Measurements from ENCODE around the gene CCL7.

The CCL7 gene

GRCh38 chr17:34299956-34300577 lies 30.0 kb downstream of the CCL7 start:
- Mint-ChIP-seq H3K36me3 (no peaks in the 10 kb centered on the region), H3K4me3 (no peak overlapping the region), H3K9me3 (no peaks in the 10 kb centered on the region), H3K27me3 (peaks cover 26% of the 10 kb centered on the region), H3K4me1 (no peaks in the 10 kb centered on the region), H3K27ac (no peak overlapping the region)

- Mint-ChIP-seq H3K27me3 (peaks cover 26% of the 10 kb centered on the region), H3K4me1 (no peaks in the 10 kb centered on the region), H3K9me3 (no peaks in the 10 kb centered on the region), H3K27ac (no peak overlapping the region), H3K36me3 (no peaks in the 10 kb centered on the region), H3K4me3 (no peak overlapping the region)
Measured at GRCh38 chr17:34300652-34301370, 30.8 kb downstream of the CCL7 start.

- H3K27ac Mint-ChIP-seq = no peak overlapping the region
- no peaks in the 10 kb centered on the region for H3K4me1 Mint-ChIP-seq
- H3K27me3 Mint-ChIP-seq = peaks cover 26% of the 10 kb centered on the region
- no peaks in the 10 kb centered on the region for H3K9me3 Mint-ChIP-seq
- H3K36me3 Mint-ChIP-seq = no peaks in the 10 kb centered on the region
- no peak overlapping the region for H3K4me3 Mint-ChIP-seq
Measured at GRCh38 chr17:34301986-34302385, 32.0 kb downstream of the CCL7 start.

- Mint-ChIP-seq H3K27ac (no peak overlapping the region), H3K4me1 (no peaks in the 10 kb centered on the region)
Measured at GRCh38 chr17:34302636-34303035, 32.6 kb downstream of the CCL7 start.

GRCh38 chr17:34303606-34304005 lies 33.6 kb downstream of the CCL7 start:
- H3K4me1 Mint-ChIP-seq = no peaks in the 10 kb centered on the region
- peaks cover 22% of the 10 kb centered on the region for H3K27me3 Mint-ChIP-seq

More at GRCh38 chr17:34302636-34303035, 32.6 kb downstream of the CCL7 start:
- Mint-ChIP-seq H3K4me3 (no peak overlapping the region), H3K9me3 (no peaks in the 10 kb centered on the region), H3K27me3 (peaks cover 26% of the 10 kb centered on the region), H3K36me3 (no peaks in the 10 kb centered on the region)

GRCh38 chr17:34305061-34305460 lies 35.0 kb downstream of the CCL7 start:
- Mint-ChIP-seq H3K27ac (no peak overlapping the region), H3K4me3 (no peak overlapping the region), H3K27me3 (peaks cover 13% of the 10 kb centered on the region), H3K4me1 (no peaks in the 10 kb centered on the region), H3K9me3 (no peaks in the 10 kb centered on the region), H3K36me3 (no peaks in the 10 kb centered on the region)

More at GRCh38 chr17:34303606-34304005, 33.6 kb downstream of the CCL7 start:
- Mint-ChIP-seq H3K4me3 (no peak overlapping the region), H3K9me3 (no peaks in the 10 kb centered on the region), H3K27ac (no peak overlapping the region), H3K36me3 (no peaks in the 10 kb centered on the region)

DNA sequence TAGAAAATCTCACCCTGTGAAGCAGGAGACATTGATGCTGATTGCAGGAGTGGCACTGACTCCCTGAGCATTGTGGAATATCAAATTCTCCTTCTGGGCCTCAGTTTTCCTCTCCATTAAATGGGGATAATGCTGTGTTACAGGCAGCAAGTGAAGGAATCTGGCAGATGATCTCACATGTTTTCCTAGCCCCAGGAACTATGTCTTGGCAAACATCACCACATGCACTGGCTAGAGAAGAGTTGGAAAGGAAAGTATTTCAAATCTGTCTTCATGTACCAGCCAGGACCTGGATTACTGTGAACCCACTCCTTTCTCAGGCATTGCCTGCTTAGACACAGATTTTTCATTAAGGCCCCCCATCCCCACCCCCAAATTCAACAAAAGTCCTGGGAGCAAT lies 35.6 kb downstream of the CCL7 start:
- H3K36me3 Mint-ChIP-seq = no peaks in the 10 kb centered on the region
- no peak overlapping the region for H3K27ac Mint-ChIP-seq
- peaks cover 11% of the 10 kb centered on the region for H3K27me3 Mint-ChIP-seq
- H3K4me1 Mint-ChIP-seq = no peaks in the 10 kb centered on the region
- no peaks in the 10 kb centered on the region for H3K9me3 Mint-ChIP-seq
- no peak overlapping the region for H3K4me3 Mint-ChIP-seq

DNA sequence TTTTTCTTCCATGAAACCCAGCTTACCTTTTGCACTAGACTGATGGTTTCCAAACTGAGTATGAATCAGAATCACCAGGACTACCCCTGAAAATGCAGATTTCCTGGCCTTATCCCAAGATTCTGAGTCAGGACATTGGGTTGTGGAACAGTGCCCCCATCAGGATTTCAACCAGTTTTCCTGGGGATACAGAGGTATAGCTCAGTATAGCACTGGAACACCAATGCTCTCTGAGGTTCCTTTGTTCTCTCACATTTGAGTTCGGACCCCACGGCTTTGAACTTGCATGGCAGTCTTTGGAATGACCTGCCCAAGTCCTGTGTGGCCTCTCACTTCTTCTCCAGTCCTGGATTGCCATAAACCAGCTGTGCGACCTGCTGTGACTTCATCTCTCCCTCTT lies 36.4 kb downstream of the CCL7 start:
- Mint-ChIP-seq H3K27ac (no peak overlapping the region), H3K36me3 (no peaks in the 10 kb centered on the region), H3K4me1 (no peaks in the 10 kb centered on the region)

DNA sequence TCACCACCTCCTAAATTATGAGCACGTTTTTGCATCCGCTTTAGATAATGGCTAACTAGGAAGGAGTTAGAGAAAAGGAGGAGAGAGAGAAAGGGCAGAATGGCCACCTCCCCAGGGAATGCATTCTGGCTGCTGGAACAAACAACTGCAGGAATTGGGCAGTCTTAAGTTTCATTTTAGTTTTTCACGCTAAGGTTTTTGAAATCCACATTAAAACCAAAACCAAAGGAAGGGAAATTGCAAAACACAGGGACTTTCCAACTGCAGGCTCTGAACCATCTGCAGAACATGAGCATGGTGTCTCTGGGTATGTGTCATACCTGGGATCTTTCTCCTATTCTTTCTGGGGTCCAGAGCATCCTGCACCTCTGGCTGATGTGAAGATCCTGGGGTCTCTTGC lies 37.1 kb downstream of the CCL7 start:
- peaks cover 4% of the 10 kb centered on the region for H3K27me3 Mint-ChIP-seq
- no peaks in the 10 kb centered on the region for H3K4me1 Mint-ChIP-seq
- H3K4me3 Mint-ChIP-seq = no peak overlapping the region
- no peak overlapping the region for H3K27ac Mint-ChIP-seq
- H3K36me3 Mint-ChIP-seq = no peaks in the 10 kb centered on the region
- H3K9me3 Mint-ChIP-seq = no peaks in the 10 kb centered on the region

More for the DNA sequence above, 36.4 kb downstream of the CCL7 start:
- H3K4me3 Mint-ChIP-seq = no peak overlapping the region
- H3K27me3 Mint-ChIP-seq = peaks cover 5% of the 10 kb centered on the region
- no peaks in the 10 kb centered on the region for H3K9me3 Mint-ChIP-seq

GRCh38 chr17:34308371-34308770 lies 38.4 kb downstream of the CCL7 start:
- Mint-ChIP-seq H3K27ac (no peak overlapping the region), H3K9me3 (no peaks in the 10 kb centered on the region), H3K4me1 (no peaks in the 10 kb centered on the region), H3K27me3 (peaks cover 4% of the 10 kb centered on the region), H3K36me3 (no peaks in the 10 kb centered on the region), H3K4me3 (no peak overlapping the region)

DNA sequence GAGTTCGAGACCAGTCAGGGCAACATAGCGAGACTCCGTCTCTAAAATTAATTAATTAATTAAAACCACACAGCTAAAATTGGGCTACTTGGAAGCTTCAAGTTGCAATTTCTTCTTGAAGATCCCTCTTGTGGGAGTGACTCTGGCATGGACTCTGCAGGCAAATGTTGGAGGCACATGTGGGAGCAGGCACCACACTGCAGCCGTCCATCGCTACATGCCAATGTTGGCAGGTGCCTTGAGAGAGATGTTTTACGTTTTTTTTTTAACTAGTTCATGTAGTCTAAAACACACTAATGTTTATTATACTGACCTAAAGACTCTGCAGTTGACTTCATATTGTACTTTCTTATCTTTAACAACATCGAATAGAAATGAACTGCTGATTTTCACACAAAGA lies 41.3 kb downstream of the CCL7 start:
- Mint-ChIP-seq H3K36me3 (no peaks in the 10 kb centered on the region), H3K27me3 (peaks cover 6% of the 10 kb centered on the region), H3K4me1 (no peaks in the 10 kb centered on the region), H3K4me3 (no peak overlapping the region), H3K27ac (no peak overlapping the region), H3K9me3 (no peaks in the 10 kb centered on the region)

DNA sequence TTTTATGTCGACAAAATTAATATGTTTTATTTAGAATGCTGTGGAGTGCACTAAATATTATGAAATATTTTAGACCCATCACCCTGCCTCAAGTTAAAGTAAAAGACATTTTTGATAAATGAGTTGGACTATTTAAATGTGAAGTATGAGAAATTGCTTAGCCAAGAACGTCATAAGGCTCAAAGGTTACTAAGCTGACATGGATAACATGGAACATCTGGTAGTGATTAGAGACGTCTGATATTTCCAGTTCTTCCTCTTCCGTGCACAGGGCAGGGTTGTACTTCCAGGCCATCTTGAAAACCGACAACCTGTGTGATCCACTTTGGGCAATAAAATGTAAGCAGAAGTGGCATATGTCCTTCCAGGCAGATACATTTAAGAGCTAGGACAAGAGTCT lies 42.1 kb downstream of the CCL7 start:
- Mint-ChIP-seq H3K27me3 (peaks cover 6% of the 10 kb centered on the region), H3K9me3 (no peaks in the 10 kb centered on the region), H3K27ac (no peak overlapping the region), H3K36me3 (no peaks in the 10 kb centered on the region), H3K4me1 (no peaks in the 10 kb centered on the region), H3K4me3 (no peak overlapping the region)

GRCh38 chr17:34313164-34313563 lies 43.1 kb downstream of the CCL7 start:
- Mint-ChIP-seq H3K4me3 (no peak overlapping the region), H3K27me3 (peaks cover 6% of the 10 kb centered on the region), H3K36me3 (no peaks in the 10 kb centered on the region), H3K9me3 (no peaks in the 10 kb centered on the region), H3K27ac (no peak overlapping the region), H3K4me1 (no peaks in the 10 kb centered on the region)

DNA sequence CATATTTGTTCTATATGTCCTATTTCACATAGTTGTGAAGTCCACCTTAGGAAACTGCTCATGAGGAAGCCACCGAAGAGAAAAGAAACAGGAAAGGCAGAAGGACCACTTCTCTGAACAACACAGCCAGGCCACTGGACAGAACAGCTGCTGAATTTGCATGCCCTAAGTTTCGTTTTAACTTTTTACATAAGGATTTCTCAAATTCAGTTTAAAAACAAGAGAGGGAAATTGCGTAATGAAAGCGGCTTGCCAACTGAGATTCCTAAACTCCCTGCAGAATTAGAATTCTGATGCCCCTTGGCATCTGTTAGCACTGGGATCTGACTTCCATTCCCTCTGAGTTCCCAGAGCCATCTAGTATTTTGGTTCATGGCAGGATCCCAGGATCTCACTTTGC lies 44.3 kb downstream of the CCL7 start:
- no peaks in the 10 kb centered on the region for H3K4me1 Mint-ChIP-seq
- H3K4me3 Mint-ChIP-seq = no peak overlapping the region
- H3K36me3 Mint-ChIP-seq = no peaks in the 10 kb centered on the region
- no peaks in the 10 kb centered on the region for H3K9me3 Mint-ChIP-seq
- H3K27me3 Mint-ChIP-seq = peaks cover 6% of the 10 kb centered on the region
- no peak overlapping the region for H3K27ac Mint-ChIP-seq

DNA sequence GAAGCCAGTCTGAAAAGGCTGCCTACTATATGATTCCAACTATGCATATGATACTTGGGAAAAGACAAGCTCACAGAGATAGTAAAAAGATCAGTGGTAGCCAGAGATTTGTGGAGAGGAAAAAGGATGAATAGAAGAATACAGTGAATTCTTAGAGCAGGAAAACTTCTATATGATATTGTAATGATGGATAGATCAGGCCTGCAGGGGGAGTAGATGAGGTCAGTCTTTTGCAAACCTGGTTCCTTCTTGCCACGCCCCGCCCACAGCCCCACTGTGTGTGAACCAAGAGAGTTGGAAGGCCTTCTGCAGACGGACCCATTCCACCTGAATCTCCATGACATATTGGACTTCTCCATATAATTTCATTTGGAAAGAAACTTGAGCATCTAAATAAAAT lies 48.5 kb downstream of the CCL7 start:
- H3K4me1 Mint-ChIP-seq = no peaks in the 10 kb centered on the region
- peaks cover 6% of the 10 kb centered on the region for H3K27me3 Mint-ChIP-seq
- no peaks in the 10 kb centered on the region for H3K36me3 Mint-ChIP-seq
- H3K9me3 Mint-ChIP-seq = no peaks in the 10 kb centered on the region
- H3K27ac Mint-ChIP-seq = no peak overlapping the region
- H3K4me3 Mint-ChIP-seq = no peak overlapping the region

GRCh38 chr17:34319039-34319483 lies 49.0 kb downstream of the CCL7 start, which contains the start of gene CCL8:
Gene CCL8, plus strand, starts transcription at chr17:34319435. Its CDS starts 67 bp downstream, at chr17:34319502.
- Mint-ChIP-seq H3K4me3 (no peak within 1 kb of the TSS), H3K36me3 (no peaks in the 10 kb centered on the region), H3K27me3 (peaks cover 6% of the 10 kb centered on the region), H3K4me1 (no peaks in the 10 kb centered on the region), H3K27ac (no peak within 1 kb of the TSS), H3K9me3 (no peaks in the 10 kb centered on the region)

Data from activated naive CD4-positive, alpha-beta T cell treated with anti-CD3 and anti-CD28 coated beads, Interleukin-2, amount 50 U/mL, for 24 hours (primary cell).